WTC11 (cell line): ENCODE measurements around the gene CLDN17. TPM values are rescaled to one million over a fixed set of nuclear protein-coding genes. Genes with fewer than 3 reads are reported as not detected.

Experiments
- ATAC-seq: fragments of 200-7000 bp; cut with Tn5 transposase; 2 replicates; pipeline ENCODE4 v1.10.0; 2021; ENCODE audit warnings: mild to moderate bottlenecking, moderate library complexity
- CTCF ChIA-PET: fragments of 300-600 bp; sonication (Branson Sonifier 250); formaldehyde crosslinking; loops from one replicate; lab custom pipeline; 2021; ENCODE audit warnings: antibody characterized with exemption; lab: Charles Lee
- POLR2A ChIA-PET: fragments of 350-600 bp; sonication (Branson Sonifier 250); formaldehyde crosslinking; loops from one replicate; lab custom pipeline; 2021; ENCODE audit warnings: antibody characterized with exemption; lab: Charles Lee
- DNase-seq: peaks from one replicate; pipeline ENCODE4 v3.0.0; 2021; ENCODE audit warnings: low spot score
- H3K27ac Mint-ChIP-seq: 2 replicates; pipeline ENCODE4 v1.8.0; 2021; ENCODE audit warnings: mixed read lengths
- H3K27me3 Mint-ChIP-seq: 2 replicates; pipeline ENCODE4 v1.8.0; 2021; ENCODE audit warnings: low read depth, mild to moderate bottlenecking, moderate library complexity, mixed read lengths
- H3K36me3 Mint-ChIP-seq: 2 replicates; pipeline ENCODE4 v1.8.0; 2021; ENCODE audit warnings: mixed read lengths
- H3K4me1 Mint-ChIP-seq: 2 replicates; pipeline ENCODE4 v1.8.0; 2022; ENCODE audit warnings: mixed read lengths
- H3K4me3 Mint-ChIP-seq: 2 replicates; pipeline ENCODE4 v1.8.0; 2021; ENCODE audit warnings: mild to moderate bottlenecking, moderate library complexity, mixed read lengths
- H3K9me3 Mint-ChIP-seq: 2 replicates; pipeline ENCODE4 v1.8.0; 2021; ENCODE audit warnings: mixed read lengths
- ATF2 ChIP-seq: sonication (generic); formaldehyde crosslinking; IDR thresholded peaks from 2 replicates; pipeline ENCODE4 v1.8.1; 2022; ENCODE audit warnings: low read depth, missing genetic modification reagents, borderline replicate concordance
- ATF3 ChIP-seq: sonication (generic); formaldehyde crosslinking; conservative IDR thresholded peaks from 2 replicates; pipeline ENCODE4 v1.8.1; 2022; ENCODE audit warnings: mild to moderate bottlenecking, missing genetic modification reagents
- CREM ChIP-seq: sonication (generic); formaldehyde crosslinking; IDR thresholded peaks from 2 replicates; pipeline ENCODE4 v1.8.1; 2022; ENCODE audit warnings: mild to moderate bottlenecking, missing genetic modification reagents, moderate library complexity
- E2F1 ChIP-seq: sonication (generic); formaldehyde crosslinking; IDR thresholded peaks from 2 replicates; pipeline ENCODE4 v1.8.0; 2022; ENCODE audit warnings: mild to moderate bottlenecking, missing genetic modification reagents
- E2F5 ChIP-seq: sonication (generic); formaldehyde crosslinking; IDR thresholded peaks from 2 replicates; pipeline ENCODE4 v1.8.1; 2022; ENCODE audit warnings: mild to moderate bottlenecking, moderate library complexity, missing genetic modification reagents
- GRHL2 ChIP-seq: fragments of 250-450 bp; sonication (Bioruptor Pico); IDR thresholded peaks from 2 replicates; pipeline ENCODE4 v1.8.0; 2022; ENCODE audit warnings: mild to moderate bottlenecking, moderate library complexity; ENCODE audit not compliant: insufficient replicate concordance, severe bottlenecking
- HMGXB4 ChIP-seq: sonication (generic); formaldehyde crosslinking; IDR thresholded peaks from 2 replicates; pipeline ENCODE4 v1.8.1; 2023; ENCODE audit warnings: mild to moderate bottlenecking, moderate library complexity, missing genetic modification reagents
- NFE2L1 ChIP-seq: sonication (generic); formaldehyde crosslinking; IDR thresholded peaks from 2 replicates; pipeline ENCODE4 v1.8.1; 2023; ENCODE audit warnings: missing genetic modification reagents
- NFYB ChIP-seq: sonication (generic); formaldehyde crosslinking; conservative IDR thresholded peaks from 2 replicates; pipeline ENCODE4 v1.8.0; 2022; ENCODE audit warnings: low read depth, missing genetic modification reagents
- PRDM15 ChIP-seq: sonication (generic); formaldehyde crosslinking; IDR thresholded peaks from 2 replicates; pipeline ENCODE4 v1.8.0; 2022; ENCODE audit warnings: missing genetic modification reagents
- SMAD4 ChIP-seq: sonication (generic); formaldehyde crosslinking; IDR thresholded peaks from 2 replicates; pipeline ENCODE4 v1.8.0; 2022; ENCODE audit warnings: mild to moderate bottlenecking, missing genetic modification reagents
- SP1 ChIP-seq: sonication (generic); formaldehyde crosslinking; conservative IDR thresholded peaks from 2 replicates; pipeline ENCODE4 v1.8.1; 2022; ENCODE audit warnings: missing genetic modification reagents
- TEAD1 ChIP-seq: sonication (generic); formaldehyde crosslinking; IDR thresholded peaks from 2 replicates; pipeline ENCODE4 v1.8.0; 2022; ENCODE audit warnings: mild to moderate bottlenecking, missing genetic modification reagents
- TEAD4 ChIP-seq: sonication (generic); formaldehyde crosslinking; IDR thresholded peaks from 2 replicates; pipeline ENCODE4 v1.8.0; 2022; ENCODE audit warnings: mild to moderate bottlenecking, missing genetic modification reagents
- ZNF219 ChIP-seq: sonication (generic); formaldehyde crosslinking; IDR thresholded peaks from 2 replicates; pipeline ENCODE4 v1.8.0; 2023; ENCODE audit warnings: missing genetic modification reagents, mild to moderate bottlenecking, borderline replicate concordance
- ZNF232 ChIP-seq: sonication (generic); formaldehyde crosslinking; IDR thresholded peaks from 2 replicates; pipeline ENCODE4 v1.8.0; 2022; ENCODE audit warnings: mild to moderate bottlenecking, missing genetic modification reagents
- ZSCAN18 ChIP-seq: fragments of 250-450 bp; sonication (Bioruptor Pico); IDR thresholded peaks from 2 replicates; pipeline ENCODE4 v2.1.2; 2022; ENCODE audit warnings: mild to moderate bottlenecking, moderate library complexity
- total RNA-seq: library from RNA; stranded (reverse); gene quantifications from 3 replicates; pipeline ENCODE4 v1.2.3, GENCODE V29; 2021
- TF ChIP-seq, protein P1 (sequence below): fragments of 200-600 bp; IDR thresholded peaks from 2 replicates; pipeline ENCODE4 v1.8.0; 2022; ENCODE audit warnings: antibody characterized with exemption
- TF ChIP-seq, protein P2 (sequence below): sonication (generic); formaldehyde crosslinking; IDR thresholded peaks from 2 replicates; pipeline ENCODE4 v1.8.0; 2023; ENCODE audit warnings: missing genetic modification reagents
- TF ChIP-seq, protein P3 (sequence below): sonication (generic); formaldehyde crosslinking; IDR thresholded peaks from 2 replicates; pipeline ENCODE4 v1.8.0; 2022; ENCODE audit warnings: mild to moderate bottlenecking, missing genetic modification reagents

The CLDN17 gene
- total RNA-seq, 1 experiment from 2014 or later = not detected

DNA sequence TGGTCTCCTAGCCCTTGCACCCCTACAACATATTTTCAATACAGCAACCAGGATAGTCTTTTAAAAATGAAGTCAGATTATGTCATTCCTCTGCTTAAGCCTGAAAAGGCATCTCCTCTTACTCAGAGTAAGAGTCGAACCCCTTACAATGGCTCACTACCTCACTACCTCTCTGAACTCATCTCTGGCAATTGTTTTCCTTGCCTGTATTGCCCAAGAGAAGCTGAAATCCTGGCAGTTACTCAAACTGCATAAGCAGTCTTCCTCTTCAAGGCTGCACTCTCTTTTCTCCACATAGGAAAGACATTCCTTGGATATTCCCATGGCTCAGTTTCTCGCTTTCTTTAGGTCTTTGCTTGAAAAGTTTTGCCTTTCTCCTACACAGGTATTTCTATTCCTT lies 26.6 kb upstream of the CLDN17 start (continued):
- TF ChIP-seq CREM = no peak

GRCh38 chr21:30190554-30190953 lies 23.9 kb upstream of the CLDN17 start:
- DNase-seq = no peak
- TF ChIP-seq E2F1 (CRISPR knock-in tag) (no peak), ZNF232 (CRISPR knock-in tag) (no peak), HMGXB4 (no peak), TEAD4 (CRISPR knock-in tag) (no peak), NFE2L1 (CRISPR knock-in tag) (no peak), SMAD4 (no peak), ATF3 (CRISPR knock-in tag) (no peak), GRHL2 (CRISPR knock-in tag) (no peak)
- TF ChIP-seq, protein P1, sequence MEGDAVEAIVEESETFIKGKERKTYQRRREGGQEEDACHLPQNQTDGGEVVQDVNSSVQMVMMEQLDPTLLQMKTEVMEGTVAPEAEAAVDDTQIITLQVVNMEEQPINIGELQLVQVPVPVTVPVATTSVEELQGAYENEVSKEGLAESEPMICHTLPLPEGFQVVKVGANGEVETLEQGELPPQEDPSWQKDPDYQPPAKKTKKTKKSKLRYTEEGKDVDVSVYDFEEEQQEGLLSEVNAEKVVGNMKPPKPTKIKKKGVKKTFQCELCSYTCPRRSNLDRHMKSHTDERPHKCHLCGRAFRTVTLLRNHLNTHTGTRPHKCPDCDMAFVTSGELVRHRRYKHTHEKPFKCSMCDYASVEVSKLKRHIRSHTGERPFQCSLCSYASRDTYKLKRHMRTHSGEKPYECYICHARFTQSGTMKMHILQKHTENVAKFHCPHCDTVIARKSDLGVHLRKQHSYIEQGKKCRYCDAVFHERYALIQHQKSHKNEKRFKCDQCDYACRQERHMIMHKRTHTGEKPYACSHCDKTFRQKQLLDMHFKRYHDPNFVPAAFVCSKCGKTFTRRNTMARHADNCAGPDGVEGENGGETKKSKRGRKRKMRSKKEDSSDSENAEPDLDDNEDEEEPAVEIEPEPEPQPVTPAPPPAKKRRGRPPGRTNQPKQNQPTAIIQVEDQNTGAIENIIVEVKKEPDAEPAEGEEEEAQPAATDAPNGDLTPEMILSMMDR = no peak
- TF ChIP-seq, protein P2, sequence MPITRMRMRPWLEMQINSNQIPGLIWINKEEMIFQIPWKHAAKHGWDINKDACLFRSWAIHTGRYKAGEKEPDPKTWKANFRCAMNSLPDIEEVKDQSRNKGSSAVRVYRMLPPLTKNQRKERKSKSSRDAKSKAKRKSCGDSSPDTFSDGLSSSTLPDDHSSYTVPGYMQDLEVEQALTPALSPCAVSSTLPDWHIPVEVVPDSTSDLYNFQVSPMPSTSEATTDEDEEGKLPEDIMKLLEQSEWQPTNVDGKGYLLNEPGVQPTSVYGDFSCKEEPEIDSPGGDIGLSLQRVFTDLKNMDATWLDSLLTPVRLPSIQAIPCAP = no peak
- TF ChIP-seq, protein P3, sequence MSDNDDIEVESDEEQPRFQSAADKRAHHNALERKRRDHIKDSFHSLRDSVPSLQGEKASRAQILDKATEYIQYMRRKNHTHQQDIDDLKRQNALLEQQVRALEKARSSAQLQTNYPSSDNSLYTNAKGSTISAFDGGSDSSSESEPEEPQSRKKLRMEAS (CRISPR knock-in tag) = no peak
- CTCF ChIA-PET = no interaction called here
- Mint-ChIP-seq H3K36me3 (no peaks in the 10 kb centered on the region), H3K9me3 (no peaks in the 10 kb centered on the region), H3K4me1 (no peaks in the 10 kb centered on the region), H3K27me3 (no peaks in the 10 kb centered on the region), H3K27ac (no peak overlapping the region), H3K4me3 (no peak overlapping the region)
- ATAC-seq = no peak
- POLR2A ChIA-PET = no interaction called here

- ATAC-seq (no peak), DNase-seq (no peak)
- H3K4me1 Mint-ChIP-seq = no peaks in the 10 kb centered on the region
- H3K27me3 Mint-ChIP-seq = no peaks in the 10 kb centered on the region
- CTCF ChIA-PET = no interaction called here
- POLR2A ChIA-PET = no interaction called here
- H3K27ac Mint-ChIP-seq = no peak overlapping the region
- H3K4me3 Mint-ChIP-seq = no peak overlapping the region
- no peaks in the 10 kb centered on the region for H3K9me3 Mint-ChIP-seq
- no peaks in the 10 kb centered on the region for H3K36me3 Mint-ChIP-seq
- TF ChIP-seq ZSCAN18 (no peak), ZNF219 (CRISPR knock-in tag) (no peak), NFYB (CRISPR knock-in tag) (no peak), ATF2 (CRISPR knock-in tag) (no peak), PRDM15 (no peak), TEAD1 (no peak), SP1 (CRISPR knock-in tag) (no peak), E2F5 (CRISPR knock-in tag) (no peak)
Observed at GRCh38 chr21:30189773-30190172, 23.2 kb upstream of the CLDN17 start.
